ENCODE measurements around the gene NDUFS2.

Gene NDUFS2

GRCh38 chr1:161196521-161197451 is 5.4 kb upstream of the NDUFS2 start:
- DNase-seq, result no peak

DNA sequence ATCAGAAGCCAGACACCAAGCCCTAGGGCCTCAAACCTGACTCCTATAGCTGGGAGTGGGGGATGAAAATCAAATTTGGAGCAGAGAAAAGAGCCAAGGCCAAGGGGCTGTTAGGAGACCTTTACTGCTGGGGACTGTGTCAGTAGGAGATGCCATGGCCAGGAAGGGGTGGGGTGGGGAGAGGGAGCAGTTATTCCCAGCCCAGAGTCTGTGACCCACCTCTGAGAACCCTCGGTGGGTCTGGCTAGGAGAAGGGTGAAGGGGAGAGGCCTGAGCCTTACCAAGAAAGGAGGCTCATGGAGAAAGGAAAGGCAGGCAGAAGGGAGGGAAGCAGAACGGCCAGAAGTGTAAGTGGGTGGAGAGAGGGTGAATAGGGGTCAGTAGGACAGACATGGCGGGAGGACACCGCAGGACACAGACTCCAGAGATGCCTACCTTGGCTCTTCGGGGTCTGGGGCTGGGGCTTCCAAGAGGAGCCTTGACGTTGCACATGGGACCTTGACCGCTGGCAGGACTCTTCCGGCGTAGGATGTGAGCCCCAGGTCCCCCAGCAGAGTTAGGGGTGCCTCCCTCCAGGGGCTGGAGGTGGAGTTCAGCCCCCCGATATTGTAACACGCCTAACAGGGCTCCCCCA is 4.5 kb upstream of the NDUFS2 start:
- DNase-seq, result no peak

DNA sequence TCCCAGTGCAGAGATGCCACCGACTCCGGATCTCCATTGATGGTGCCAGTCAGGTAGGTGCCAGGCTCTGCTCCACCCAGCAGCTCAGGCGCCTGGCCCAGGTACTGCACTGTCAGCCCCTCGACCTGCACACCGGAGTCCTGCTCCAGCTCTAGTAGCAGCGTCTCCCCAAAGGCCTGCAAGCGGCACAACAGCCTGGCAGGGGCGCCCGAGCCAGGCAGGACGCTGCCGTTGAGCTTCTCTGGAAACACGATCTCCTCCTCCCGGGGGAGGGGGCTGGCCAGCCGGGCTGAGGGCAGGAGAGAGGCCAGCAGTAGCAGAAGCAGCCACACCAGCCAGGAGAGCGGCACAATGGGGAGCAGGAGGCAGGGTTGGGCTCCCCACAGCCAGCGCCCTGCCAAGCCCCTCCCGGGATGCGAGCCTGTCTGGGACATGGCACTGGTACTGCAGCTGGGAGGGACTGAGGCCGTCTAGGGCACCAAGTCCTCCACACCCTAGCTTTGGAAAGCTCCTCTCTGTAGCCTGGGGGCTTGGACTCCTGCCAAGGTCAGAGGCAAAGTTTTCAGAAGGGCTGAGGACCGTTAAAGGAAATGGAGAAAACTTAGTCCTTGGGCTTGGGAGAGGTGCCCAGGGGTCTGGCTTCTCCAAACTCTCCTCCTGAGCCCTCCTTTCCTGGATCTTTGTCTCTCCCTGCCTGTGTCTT is 3.8 kb upstream of the NDUFS2 start:
- DNase-seq, result no peak

GRCh38 chr1:161198897-161199431 is 3.2 kb upstream of the NDUFS2 start, which contains the start of gene ADAMTS4:
Gene ADAMTS4, minus strand, starts transcription at chr1:161199054. Its CDS starts 427 bp downstream, at chr1:161198627.
- no peak for DNase-seq

DNA sequence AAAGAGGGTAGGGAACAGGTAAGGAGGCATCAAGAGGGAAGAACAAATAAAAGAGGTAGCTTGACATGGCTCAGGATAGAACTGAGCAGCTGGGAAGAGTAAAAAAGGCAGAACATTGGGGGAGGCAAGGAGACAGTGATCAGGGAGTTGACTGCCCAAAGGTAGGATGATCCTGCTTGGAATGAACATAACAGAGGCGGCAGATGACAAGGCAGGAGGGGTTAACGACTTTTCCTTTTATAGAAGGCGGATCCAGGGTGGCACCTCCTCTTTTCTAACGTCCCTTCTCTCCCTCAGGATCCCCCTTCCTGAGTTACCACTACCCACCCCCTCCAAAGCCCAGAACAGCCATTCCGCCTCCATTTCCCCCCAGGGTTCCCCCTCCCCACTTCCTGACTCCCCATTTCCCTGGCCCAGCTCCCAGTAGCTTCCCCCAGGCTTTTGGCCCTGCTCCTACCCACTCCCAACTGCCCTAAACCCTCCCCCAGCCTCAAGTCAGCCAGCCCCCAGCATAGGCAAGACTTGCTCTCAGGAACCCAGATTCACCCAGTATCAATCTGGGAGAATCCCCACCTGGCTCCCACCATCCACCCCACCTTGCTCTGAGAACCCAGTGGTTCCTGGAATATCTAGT is 2.5 kb upstream of the NDUFS2 start:
- no peak for DNase-seq

GRCh38 chr1:161200421-161200991 is 1.7 kb upstream of the NDUFS2 start:
- DNase-seq, result no peak

DNA sequence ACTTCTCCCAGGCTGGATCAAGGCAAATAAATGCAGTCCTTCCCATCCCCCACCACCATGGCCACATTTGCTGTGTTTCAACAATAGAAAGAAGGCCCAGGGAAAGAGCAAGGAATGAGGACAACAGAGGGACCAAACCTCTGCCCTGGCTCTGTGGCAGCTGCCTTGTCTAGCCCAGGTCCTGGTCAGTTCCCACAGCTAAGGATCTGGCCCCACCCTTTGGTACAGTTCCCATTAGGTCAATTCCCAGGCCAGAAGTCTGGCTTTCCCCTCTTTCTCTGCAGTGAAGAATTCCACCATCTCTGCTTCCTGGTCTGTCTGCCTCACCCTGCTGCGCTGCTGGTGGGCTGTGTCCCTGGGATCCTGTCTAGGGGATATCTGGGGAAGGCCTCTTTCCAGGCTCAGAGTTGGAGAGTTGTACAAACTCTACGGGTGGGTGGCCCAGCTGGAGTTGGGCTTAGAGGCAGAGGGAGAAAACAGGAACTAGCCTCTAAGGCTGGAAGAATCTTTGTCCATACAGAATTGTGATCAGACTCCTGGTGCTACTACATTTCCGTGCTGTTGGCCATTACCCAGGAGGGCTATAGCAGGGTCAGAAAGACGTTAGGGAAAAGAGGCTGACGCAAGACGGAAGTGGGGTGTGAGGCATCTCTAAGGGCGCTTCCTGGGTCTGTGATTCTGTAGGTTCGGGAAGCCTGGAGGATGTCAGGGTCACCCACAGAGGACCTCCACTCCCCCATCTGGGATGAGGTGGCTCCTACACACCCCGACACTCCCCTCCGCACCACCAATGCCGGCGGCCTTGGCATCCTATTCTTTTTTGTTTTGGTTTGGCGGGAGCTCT is 953 bp upstream of the NDUFS2 start:
- DNase-seq, result no peak

DNA sequence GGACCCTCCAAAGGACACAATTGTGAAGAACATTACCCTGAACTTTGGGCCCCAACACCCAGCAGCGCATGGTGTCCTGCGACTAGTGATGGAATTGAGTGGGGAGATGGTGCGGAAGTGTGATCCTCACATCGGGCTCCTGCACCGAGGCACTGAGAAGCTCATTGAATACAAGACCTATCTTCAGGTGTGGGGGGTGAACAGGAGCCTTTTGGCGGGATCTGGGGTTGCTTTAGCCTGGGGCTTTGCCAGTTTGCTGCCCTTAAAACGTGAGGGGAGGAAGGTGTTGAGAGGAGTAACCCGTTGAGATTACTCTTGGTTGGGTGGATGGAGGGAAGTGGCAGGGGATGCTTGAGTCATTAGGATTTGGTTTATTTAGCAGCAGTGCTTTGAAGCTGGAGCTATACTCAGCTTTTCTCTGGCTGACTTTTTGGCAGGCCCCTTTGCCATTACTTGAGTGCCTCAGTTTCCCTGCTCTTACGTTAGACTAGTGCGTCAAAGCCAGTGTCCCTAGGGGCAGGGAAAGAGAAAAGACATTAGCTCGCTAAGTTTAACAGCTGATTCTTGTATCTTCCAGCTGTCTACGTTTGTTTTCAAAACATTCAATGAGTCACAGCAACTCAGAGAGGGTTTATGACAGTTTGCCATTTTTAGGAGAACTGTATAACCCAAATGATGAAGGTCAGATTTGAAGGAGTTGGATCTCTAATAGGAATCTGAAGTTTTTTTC is 4.4 kb downstream of the NDUFS2 start:
- DNase-seq, result no peak

DNA sequence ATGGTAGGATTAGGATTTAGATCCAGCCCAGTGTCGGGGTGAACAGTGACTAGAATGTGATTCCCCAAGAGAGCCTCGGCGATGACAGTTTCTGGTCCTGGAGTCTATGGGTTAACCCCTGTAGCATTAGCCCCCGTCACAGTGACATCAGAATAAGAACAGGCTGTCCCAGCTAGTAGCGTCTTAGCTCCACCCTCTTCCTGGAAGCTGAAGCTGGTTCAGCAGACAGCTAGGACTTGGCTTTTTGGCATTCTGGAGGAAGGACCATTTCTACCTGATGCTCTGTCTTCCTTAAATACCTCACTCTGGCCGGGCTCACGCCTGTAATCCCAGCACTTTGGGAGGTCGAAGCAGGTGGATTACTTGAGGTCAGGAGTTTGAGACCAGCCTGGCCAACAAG is 5.0 kb downstream of the NDUFS2 start:
- DNase-seq, result no peak

- DNase-seq, result peak; percentile 84
Measured at GRCh38 chr1:161209790-161210409, 7.7 kb downstream of the NDUFS2 start.

DNA sequence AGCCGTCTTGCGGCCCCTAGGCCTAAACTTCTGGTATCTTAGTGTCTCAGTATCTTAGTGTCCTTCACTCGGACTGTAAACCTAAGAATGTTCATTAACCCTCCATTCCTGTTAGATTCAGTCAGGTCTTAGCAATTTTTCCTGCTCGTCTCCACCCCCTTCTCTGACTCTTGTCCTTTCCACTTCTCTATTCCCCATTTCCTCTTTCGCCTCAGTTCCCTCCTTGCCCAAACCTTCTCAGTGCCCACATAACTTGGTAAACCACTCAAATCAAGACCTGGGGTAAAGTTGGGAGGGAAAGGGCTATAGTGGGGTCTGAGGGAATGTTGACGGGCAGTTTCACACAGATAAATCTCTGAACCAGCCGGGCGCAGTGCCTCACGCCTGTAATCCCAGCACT is 12.2 kb downstream of the NDUFS2 start:
- no peak for DNase-seq

DNA sequence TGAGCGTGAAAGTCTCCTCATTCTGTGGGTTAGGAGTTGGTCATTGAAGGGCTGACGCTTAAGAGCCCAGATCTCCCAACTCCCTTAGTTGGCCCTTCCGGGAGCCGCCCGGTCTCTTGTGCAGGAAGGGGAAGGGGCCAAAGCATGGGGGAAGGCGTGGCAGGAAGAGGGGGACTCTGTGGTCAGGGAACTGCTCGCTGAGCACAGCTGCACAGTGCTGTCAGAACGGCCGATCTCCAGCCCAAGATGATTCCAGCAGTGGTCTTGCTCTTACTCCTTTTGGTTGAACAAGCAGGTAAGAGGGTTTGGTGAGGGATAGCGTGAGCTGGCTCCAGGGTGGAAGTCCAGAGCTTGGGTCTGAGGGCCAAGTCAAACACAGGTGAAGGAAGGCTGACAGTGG is 12.9 kb downstream of the NDUFS2 start, which contains the start of gene FCER1G:
TSS of gene FCER1G (plus strand) at position 220 of the 400 bp plus-strand sequence. CDS start at position 247, 27 bp downstream.
- DNase-seq, result no peak

DNA sequence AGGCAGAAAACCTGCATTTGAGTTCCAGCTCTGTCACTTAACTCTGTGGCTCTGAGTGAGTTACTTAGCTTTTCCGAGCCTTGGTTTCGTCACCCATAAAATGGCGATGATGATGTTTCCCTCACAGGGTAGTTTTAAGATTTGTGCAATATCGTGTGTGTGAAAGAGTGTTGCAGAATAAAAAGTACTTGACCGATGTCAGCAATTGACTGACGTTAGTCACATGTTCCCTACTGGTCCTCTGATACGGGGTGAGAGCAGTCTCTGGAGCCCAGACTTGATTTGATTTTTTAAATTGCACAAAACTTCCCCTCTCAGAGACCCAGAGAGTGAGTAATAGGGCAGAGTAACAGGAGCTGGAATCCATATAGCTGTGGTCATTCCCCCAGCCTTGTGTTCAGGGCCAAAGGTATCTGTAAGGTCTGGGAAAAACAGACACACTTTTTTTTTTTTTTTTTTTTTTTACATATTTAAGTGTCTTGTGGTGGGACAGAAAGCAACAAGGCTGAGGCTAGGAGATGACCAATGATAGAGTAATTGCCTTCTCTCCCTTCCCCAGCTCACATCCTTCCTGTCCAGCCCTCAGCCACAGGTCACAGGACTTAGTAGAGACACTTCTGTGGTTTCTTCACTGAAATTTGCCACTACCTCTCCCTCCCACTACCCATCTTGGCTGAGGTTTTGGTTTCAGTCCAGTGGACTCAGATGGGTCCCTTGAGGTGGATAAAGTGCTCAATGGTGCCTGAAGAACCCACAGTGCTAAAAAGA is 15.0 kb downstream of the NDUFS2 start:
- no peak for DNase-seq

DNA sequence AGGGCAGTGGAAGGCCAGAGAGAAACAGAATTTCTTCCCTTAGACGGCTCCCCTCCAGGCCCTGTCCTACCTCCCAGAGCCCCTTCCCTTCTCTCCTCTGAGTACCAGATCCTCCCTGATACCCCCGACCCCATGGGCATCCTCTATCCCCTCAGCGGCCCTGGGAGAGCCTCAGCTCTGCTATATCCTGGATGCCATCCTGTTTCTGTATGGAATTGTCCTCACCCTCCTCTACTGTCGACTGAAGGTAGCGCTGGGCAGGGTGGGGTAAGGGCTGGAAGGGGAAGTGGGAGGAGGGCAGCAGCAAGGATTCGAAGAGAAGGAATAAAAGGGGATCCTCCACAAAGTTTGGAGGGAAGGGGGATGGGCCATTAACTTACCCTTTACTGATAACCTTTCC is 15.7 kb downstream of the NDUFS2 start:
- DNase-seq, result no peak

DNA sequence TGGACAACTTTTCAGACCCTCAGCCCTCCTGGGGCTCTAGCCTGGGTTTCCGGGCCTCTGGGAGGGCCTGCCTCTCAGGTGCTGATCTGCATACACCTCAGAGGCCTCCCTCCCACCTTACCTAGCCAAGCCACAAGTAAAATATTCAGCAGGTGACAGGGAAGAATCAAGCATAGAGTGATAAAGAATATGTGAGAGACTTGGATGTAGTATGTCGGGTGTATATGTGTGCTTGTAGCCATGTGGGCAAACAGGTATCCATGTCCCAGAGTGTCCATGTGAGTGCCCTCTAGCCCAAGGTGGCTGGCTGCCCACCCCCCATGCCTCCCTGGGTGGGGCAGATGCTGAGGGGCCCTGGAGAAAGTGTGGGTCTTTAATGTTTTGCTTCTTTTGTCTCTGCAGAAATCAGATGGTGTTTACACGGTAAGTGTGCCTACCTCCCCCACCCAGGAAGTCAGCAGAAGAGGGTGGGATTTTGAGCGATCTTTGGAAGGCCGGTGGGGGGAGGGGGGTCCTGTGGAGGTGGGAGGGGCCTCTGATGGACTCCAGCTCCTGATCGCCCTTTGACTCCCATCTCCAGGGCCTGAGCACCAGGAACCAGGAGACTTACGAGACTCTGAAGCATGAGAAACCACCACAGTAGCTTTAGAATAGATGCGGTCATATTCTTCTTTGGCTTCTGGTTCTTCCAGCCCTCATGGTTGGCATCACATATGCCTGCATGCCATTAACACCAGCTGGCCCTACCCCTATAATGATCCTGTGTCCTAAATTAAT is 16.3 kb downstream of the NDUFS2 start:
- no peak for DNase-seq

DNA sequence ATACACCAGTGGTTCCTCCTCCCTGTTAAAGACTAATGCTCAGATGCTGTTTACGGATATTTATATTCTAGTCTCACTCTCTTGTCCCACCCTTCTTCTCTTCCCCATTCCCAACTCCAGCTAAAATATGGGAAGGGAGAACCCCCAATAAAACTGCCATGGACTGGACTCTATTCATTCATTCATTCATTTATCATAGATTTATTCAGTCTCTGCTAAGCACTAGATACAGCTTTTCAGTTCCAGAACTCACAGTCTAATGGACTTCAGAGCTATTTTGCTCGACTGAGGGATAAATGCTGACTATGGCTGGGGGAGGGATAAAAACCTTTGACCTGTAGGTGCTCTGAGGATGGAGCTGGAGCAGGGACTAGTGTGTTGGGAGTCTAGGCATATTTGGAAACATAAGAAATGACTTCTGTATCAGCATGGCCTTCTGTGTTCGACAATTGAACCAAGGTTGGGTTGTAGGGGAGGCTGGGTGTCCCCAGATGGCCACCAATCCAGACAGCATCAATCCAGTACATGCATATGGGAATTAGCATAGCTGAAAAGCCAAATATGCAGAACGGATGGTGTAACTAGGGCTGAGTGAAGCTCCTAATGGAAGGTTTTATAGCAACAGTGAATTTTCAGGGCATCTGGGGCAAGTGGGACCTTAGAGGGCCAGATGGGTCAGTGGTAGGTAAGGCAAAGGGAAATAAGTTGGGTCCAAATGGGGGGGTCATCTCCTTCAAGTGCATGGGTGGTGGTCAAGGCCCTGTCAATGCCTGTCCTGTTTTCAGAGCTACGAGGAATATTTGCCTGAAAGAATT is 17.1 kb downstream of the NDUFS2 start:
- no peak for DNase-seq

GRCh38 chr1:161220002-161220401 is 17.8 kb downstream of the NDUFS2 start:
- no peak for DNase-seq

Measured in activated CD4-positive, alpha-beta T cell treated with anti-CD3 and anti-CD28 coated beads for 48 hours (primary cell).